H9 (cell line): ENCODE data around the gene GHRHR. TPM values are rescaled to one million over a fixed set of nuclear protein-coding genes. Genes with fewer than 3 reads are reported as not detected.

Source experiments
- DNase-seq: peaks from one replicate; pipeline ENCODE4 v3.0.0-alpha.2; 2017
- H2AFZ ChIP-seq: one replicate; pipeline ENCODE4 v1.6.1; 2013; ENCODE audit warnings: mild to moderate bottlenecking, low read length, control low read depth, moderate library complexity
- H2AK5ac ChIP-seq: 2 replicates; pipeline ENCODE4 v1.6.1; 2013; ENCODE audit warnings: low read length, control low read depth, mixed read lengths; ENCODE audit not compliant: insufficient read length
- H2BK120ac ChIP-seq: one replicate; pipeline ENCODE4 v1.6.1; 2013; ENCODE audit warnings: low read depth, mild to moderate bottlenecking, low read length, control low read depth, inconsistent platforms; ENCODE audit not compliant: poor library complexity, severe bottlenecking
- H2BK12ac ChIP-seq: 2 replicates; pipeline ENCODE4 v1.6.1; 2013; ENCODE audit warnings: low read length, control low read depth, mixed read lengths, low read depth; ENCODE audit not compliant: insufficient read length
- H2BK15ac ChIP-seq: 2 replicates; pipeline ENCODE4 v1.6.1; 2013; ENCODE audit warnings: low read depth, low read length, control low read depth
- H2BK20ac ChIP-seq: one replicate; pipeline ENCODE4 v1.6.1; 2013; ENCODE audit warnings: low read depth, mild to moderate bottlenecking, low read length, control low read depth, inconsistent platforms; ENCODE audit not compliant: poor library complexity, severe bottlenecking
- H2BK5ac ChIP-seq: 2 replicates; pipeline ENCODE4 v1.6.1; 2013; ENCODE audit warnings: low read length, control low read depth, mixed read lengths; ENCODE audit not compliant: insufficient read length
- H3K14ac ChIP-seq: 2 replicates; pipeline ENCODE4 v1.6.1; 2013; ENCODE audit warnings: low read length, control low read depth; ENCODE audit not compliant: insufficient read depth
- H3K18ac ChIP-seq: 2 replicates; pipeline ENCODE4 v1.6.1; 2013; ENCODE audit warnings: low read depth, mild to moderate bottlenecking, mixed read lengths, low read length, control low read depth; ENCODE audit not compliant: insufficient read length
- H3K23ac ChIP-seq: 2 replicates; pipeline ENCODE4 v1.6.1; 2013; ENCODE audit warnings: low read length, control low read depth, mixed read lengths, low read depth; ENCODE audit not compliant: insufficient read length
- H3K23me2 ChIP-seq: 2 replicates; pipeline ENCODE4 v1.6.1; 2013; ENCODE audit warnings: low read depth, mild to moderate bottlenecking, mixed read lengths, low read length, control low read depth; ENCODE audit not compliant: insufficient read length, poor library complexity, severe bottlenecking
- H3K27ac ChIP-seq: 2 replicates; pipeline ENCODE4 v1.5.1; 2013; ENCODE audit warnings: low read length, control low read depth, mixed read lengths, low read depth; ENCODE audit not compliant: insufficient read length
- H3K27me3 ChIP-seq: 2 replicates; pipeline ENCODE4 v1.6.1; 2013; ENCODE audit warnings: low read length, control low read depth, inconsistent platforms; ENCODE audit not compliant: insufficient read depth
- H3K4ac ChIP-seq: 2 replicates; pipeline ENCODE4 v1.6.1; 2013; ENCODE audit warnings: low read depth, mild to moderate bottlenecking, control low read depth, inconsistent platforms, low read length, moderate library complexity
- H3K4me1 ChIP-seq: 2 replicates; pipeline ENCODE4 v1.6.1; 2013; ENCODE audit warnings: low read length, control low read depth, inconsistent platforms; ENCODE audit not compliant: insufficient read depth
- H3K4me2 ChIP-seq: 2 replicates; pipeline ENCODE4 v1.6.1; 2013; ENCODE audit warnings: low read length, control low read depth, mixed read lengths; ENCODE audit not compliant: insufficient read length, insufficient read depth
- H3K56ac ChIP-seq: 2 replicates; pipeline ENCODE4 v1.6.1; 2013; ENCODE audit warnings: low read depth, mild to moderate bottlenecking, mixed read lengths, low read length, control low read depth; ENCODE audit not compliant: insufficient read length
- H3K79me1 ChIP-seq: 2 replicates; pipeline ENCODE4 v1.6.1; 2013; ENCODE audit warnings: low read depth, mild to moderate bottlenecking, moderate library complexity, low read length, control low read depth, inconsistent platforms; ENCODE audit not compliant: insufficient read depth, poor library complexity, severe bottlenecking
- H3K79me2 ChIP-seq: 2 replicates; pipeline ENCODE4 v1.6.1; 2013; ENCODE audit warnings: low read length, control low read depth, inconsistent platforms; ENCODE audit not compliant: insufficient read depth
- H3K9ac ChIP-seq: 2 replicates; pipeline ENCODE4 v1.6.1; 2013; ENCODE audit warnings: low read length, control low read depth, mixed read lengths; ENCODE audit not compliant: insufficient read length; ENCODE audit errors: extremely low read depth
- H3K9me3 ChIP-seq: one replicate; pipeline ENCODE4 v1.6.1; 2013; ENCODE audit warnings: low read depth, low read length, inconsistent platforms; ENCODE audit not compliant: control insufficient read depth
- H3T11ph ChIP-seq: one replicate; pipeline ENCODE4 v1.6.1; 2013; ENCODE audit warnings: mild to moderate bottlenecking, low read length, control low read depth, inconsistent platforms
- H4K20me1 ChIP-seq: one replicate; pipeline ENCODE4 v1.6.1; 2013; ENCODE audit not compliant: control insufficient read depth, insufficient read length, insufficient read depth
- H4K5ac ChIP-seq: 2 replicates; pipeline ENCODE4 v1.6.1; 2013; ENCODE audit warnings: low read depth, mild to moderate bottlenecking, mixed read lengths, low read length, control low read depth; ENCODE audit not compliant: insufficient read length
- H4K8ac ChIP-seq: replicated peaks from 2 replicates; pipeline ENCODE4 v1.6.1; 2013; ENCODE audit warnings: low read length, control low read depth, mixed read lengths, low read depth; ENCODE audit not compliant: insufficient read length
- H4K91ac ChIP-seq: 2 replicates; pipeline ENCODE4 v1.6.1; 2013; ENCODE audit warnings: low read depth, mild to moderate bottlenecking, moderate library complexity, mixed read lengths, low read length, control low read depth; ENCODE audit not compliant: insufficient read length
- H3K27ac Mint-ChIP-seq, 3 experiments: 2 replicates in 2 of 3; 3 replicates in 1 of 3; pipeline ENCODE4 v1.8.0; 2020 to 2021; ENCODE audit warnings: mixed read lengths in 3 of 3, mild to moderate bottlenecking in 1 of 3, moderate library complexity in 1 of 3
- H3K27me3 Mint-ChIP-seq: 2 replicates; pipeline ENCODE4 v1.8.0; 2021; ENCODE audit warnings: low read depth, mild to moderate bottlenecking, moderate library complexity, mixed read lengths
- H3K36me3 Mint-ChIP-seq, 3 experiments: 2 replicates in 2 of 3; 3 replicates in 1 of 3; pipeline ENCODE4 v1.8.0; 2020 to 2021; ENCODE audit warnings: low read depth in 3 of 3, mixed read lengths in 3 of 3; ENCODE audit not compliant: insufficient read depth in 1 of 3
- H3K4me1 Mint-ChIP-seq, 2 experiments: 2 replicates each; pipeline ENCODE4 v1.8.0; 2020; ENCODE audit warnings: mixed read lengths in 2 of 2
- H3K4me3 Mint-ChIP-seq, 2 experiments: 2 replicates in 1 of 2; 3 replicates in 1 of 2; pipeline ENCODE4 v1.8.0; 2020 to 2021; ENCODE audit warnings: mild to moderate bottlenecking in 2 of 2, mixed read lengths in 2 of 2, moderate library complexity in 1 of 2
- H3K9me3 Mint-ChIP-seq, 2 experiments: 2 replicates in 1 of 2; 3 replicates in 1 of 2; pipeline ENCODE4 v1.8.0; 2020; ENCODE audit warnings: mild to moderate bottlenecking in 2 of 2, mixed read lengths in 2 of 2, moderate library complexity in 1 of 2
- WGBS: extraction: QIAGEN DNeasy Blood & Tissue Kit; methylation state at CpG from one replicate; pipeline ENCODE4 v1.1.7; 2013; ENCODE audit warnings: missing lambda C conversion rate, low lambda C conversion rate, mixed read lengths; ENCODE audit not compliant: insufficient read length; ENCODE audit errors: extremely low coverage; 5-methylcytosine and 5-hydroxymethylcytosine counted together
- total RNA-seq: library from RNA; stranded (reverse); gene quantifications from 2 replicates; pipeline ENCODE4 v1.2.1, GENCODE V29; 2021
- TF ChIP-seq, protein P1 (sequence below): fragments of 200-600 bp; sonication (generic); conservative IDR thresholded peaks from 3 replicates; pipeline ENCODE4 v1.8.0; 2021; ENCODE audit warnings: antibody characterized with exemption, mild to moderate bottlenecking

The GHRHR gene
- total RNA-seq, 1 experiment from 2014 or later, result 7.4 TPM

DNA sequence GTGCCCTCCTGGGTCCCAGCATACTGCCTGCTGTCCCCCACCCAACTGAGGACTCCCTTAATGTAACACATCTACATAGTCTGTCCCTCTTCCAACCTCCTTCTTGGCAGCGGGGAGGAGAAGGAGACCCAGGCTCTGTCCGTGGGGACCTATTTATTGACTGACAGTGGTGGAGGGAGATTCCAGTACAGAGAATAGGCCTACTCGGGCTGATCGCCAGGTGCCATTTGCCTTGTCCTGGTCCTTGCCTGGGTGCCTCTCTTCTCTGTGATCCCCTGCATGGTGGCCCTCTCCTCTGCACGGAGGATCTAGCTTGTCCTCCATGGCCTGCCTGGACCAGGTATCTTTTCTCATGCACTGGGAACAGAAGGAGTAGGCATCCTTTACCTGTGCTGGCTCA lies 17.0 kb downstream of the GHRHR start:
- H3K56ac ChIP-seq, result no peak overlapping the region
- H4K8ac ChIP-seq, result no peak overlapping the region
- no peak overlapping the region for H3K4ac ChIP-seq
- Mint-ChIP-seq H3K4me3 (no peak overlapping the region), H3K36me3 (no peaks in the 10 kb centered on the region), H3K27me3 (peaks cover 39% of the 10 kb centered on the region), H3K4me1 (peaks cover 26 to 30% of the 10 kb centered on the region in 2 experiments), H3K9me3 (no peaks in the 10 kb centered on the region; a peak in 1 of 5 replicates), H3K27ac (no peak overlapping the region)
- no peak overlapping the region for H2AFZ ChIP-seq
- H3K9ac ChIP-seq, result no peak overlapping the region
- peaks cover 3% of the 10 kb centered on the region for H4K20me1 ChIP-seq
- H2BK120ac ChIP-seq, result no peak overlapping the region
- no peak overlapping the region for H3K18ac ChIP-seq
- WGBS, result no CpG with 5 or more reads among the region's 5 CpGs
- no peaks in the 10 kb centered on the region for H3K79me2 ChIP-seq
- H2BK15ac ChIP-seq, result no peak overlapping the region
- no peaks in the 10 kb centered on the region for H3K23me2 ChIP-seq
- TF ChIP-seq, protein P1, sequence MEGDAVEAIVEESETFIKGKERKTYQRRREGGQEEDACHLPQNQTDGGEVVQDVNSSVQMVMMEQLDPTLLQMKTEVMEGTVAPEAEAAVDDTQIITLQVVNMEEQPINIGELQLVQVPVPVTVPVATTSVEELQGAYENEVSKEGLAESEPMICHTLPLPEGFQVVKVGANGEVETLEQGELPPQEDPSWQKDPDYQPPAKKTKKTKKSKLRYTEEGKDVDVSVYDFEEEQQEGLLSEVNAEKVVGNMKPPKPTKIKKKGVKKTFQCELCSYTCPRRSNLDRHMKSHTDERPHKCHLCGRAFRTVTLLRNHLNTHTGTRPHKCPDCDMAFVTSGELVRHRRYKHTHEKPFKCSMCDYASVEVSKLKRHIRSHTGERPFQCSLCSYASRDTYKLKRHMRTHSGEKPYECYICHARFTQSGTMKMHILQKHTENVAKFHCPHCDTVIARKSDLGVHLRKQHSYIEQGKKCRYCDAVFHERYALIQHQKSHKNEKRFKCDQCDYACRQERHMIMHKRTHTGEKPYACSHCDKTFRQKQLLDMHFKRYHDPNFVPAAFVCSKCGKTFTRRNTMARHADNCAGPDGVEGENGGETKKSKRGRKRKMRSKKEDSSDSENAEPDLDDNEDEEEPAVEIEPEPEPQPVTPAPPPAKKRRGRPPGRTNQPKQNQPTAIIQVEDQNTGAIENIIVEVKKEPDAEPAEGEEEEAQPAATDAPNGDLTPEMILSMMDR, result no peak
- no peaks in the 10 kb centered on the region for H3K79me1 ChIP-seq
- H3K23ac ChIP-seq, result no peak overlapping the region
- DNase-seq, result peak; percentile 14
- H2AK5ac ChIP-seq, result no peak overlapping the region
- H2BK20ac ChIP-seq, result no peak overlapping the region
- H3K27me3 ChIP-seq, result no peaks in the 10 kb centered on the region
- no peak overlapping the region for H2BK12ac ChIP-seq
- H3K4me2 ChIP-seq, result no peak overlapping the region
- H3K27ac ChIP-seq, result no peak overlapping the region
- H4K5ac ChIP-seq, result no peak overlapping the region
- H3K14ac ChIP-seq, result no peak overlapping the region
- no peak overlapping the region for H2BK5ac ChIP-seq
- no peak overlapping the region for H4K91ac ChIP-seq
- no peaks in the 10 kb centered on the region; the same call in 1 of the 2 replicates for H3K4me1 ChIP-seq
- H3T11ph ChIP-seq, result no peak overlapping the region
- no peaks in the 10 kb centered on the region for H3K9me3 ChIP-seq
